Suppressor macrophage treated with lipopolysaccharide for 4 hours (primary cell): Measurements from ENCODE around the gene IQSEC1.

Experiments used
- DNase-seq: peaks from one replicate; pipeline ENCODE4 v3.0.0-alpha.2; 2020

IQSEC1 gene

DNA sequence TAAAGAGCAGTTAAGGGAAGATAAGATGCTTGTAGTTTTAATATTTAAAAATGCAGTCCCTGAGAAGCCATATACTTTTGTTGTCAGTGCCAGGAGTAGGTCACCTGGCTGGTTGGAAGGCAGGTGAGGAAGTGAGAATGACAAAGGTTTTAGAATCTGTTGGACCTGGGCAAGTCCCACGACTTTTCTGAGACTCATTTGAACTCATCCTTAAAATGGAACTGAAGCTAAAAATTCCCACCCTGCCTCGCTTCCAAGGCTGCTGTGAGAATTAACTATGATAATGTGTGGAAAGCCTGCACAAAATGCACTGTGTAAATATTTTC is 77.1 kb downstream of the IQSEC1 start:
- DNase-seq: no peak

- DNase-seq: no peak
Measured at GRCh38 chr3:12995389-12996180, 77.6 kb downstream of the IQSEC1 start.

- peak; percentile 90 for DNase-seq
Measured at GRCh38 chr3:12994607-12995388, 78.4 kb downstream of the IQSEC1 start.

- no peak for DNase-seq
Measured at GRCh38 chr3:12994357-12994606, 78.9 kb downstream of the IQSEC1 start.

DNA sequence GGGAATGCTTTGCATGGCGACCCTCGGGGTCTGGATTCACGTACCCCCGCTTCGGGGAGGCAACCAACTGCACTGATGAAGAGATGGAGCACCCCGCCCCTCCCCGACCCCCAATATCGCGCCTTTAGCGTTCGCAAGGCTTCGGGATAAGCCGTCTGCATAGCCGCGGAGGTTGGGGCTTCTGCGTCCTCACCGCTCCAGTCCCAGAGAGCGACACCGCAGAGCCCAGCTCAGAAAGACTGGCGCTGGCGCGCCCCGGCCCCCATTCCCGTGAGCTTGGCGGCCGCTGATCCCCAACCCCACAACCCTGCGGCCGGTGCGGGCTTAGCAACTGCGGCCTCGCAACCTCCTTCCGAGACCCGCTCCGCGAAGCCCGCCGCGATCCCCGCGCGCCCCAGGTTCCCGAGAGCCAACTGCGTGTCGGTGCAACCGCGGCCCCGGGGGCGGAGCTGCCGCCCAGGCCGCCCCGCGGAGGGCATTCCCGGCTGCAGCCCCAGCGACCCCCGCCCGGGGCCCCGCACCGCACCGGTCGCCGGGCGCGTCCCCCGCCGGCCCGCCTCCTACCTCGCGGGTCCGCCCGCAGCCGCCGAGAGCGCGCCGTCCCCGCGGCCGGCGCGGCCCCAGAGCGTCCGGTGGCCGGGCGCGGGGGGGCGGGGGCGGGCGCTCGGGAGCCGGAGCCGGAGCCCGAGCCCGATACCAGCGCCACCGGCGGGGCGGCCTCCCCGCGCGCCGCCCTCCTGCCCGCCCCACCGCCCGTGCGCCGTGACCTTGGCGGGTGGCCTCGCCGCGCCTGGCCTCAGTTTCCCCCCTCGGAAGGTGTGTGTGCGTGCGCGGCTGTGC is 79.5 kb downstream of the IQSEC1 start:
- no peak for DNase-seq

DNA sequence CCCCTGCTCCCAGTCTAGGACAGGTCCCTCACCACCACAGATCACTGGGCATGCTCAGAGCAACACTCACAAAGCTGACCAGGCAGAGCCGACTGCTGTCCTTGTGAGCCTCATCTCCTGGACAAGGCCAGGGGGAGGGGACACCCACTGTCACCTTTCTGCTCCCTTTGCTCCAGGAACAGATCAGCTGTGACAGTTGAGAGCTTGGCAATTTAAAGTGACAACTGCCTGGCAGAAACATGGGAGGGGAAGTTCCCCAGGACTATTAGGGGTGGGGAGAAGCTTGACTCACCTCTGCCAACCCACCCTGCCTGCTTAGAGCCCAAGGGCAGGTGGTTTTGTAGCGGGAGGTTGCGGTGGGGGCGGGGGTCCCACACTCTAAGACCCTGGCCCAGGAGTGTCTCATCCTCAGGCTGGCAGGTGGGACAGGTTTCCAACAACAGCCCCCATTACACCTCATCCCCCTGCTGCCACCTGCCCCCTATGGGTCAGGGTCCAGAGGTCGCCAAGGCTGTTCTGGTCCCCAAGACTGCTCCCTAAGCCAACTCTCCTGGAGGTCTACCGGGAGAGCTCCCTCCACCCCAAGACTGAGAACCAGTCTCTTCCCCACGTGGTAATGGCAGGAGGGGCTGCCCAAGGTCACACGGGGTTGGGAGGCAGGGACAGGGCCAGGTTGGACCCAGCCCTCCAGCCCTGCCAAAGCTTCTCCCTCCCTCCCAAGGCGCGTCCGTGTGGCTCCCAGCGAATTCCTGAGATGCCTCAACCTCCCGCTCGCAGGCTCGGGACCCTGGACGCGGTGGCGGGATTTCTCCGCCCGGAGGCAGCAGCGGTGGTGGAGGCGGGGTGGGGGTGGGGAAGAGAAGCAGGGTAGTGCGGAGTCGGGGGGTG is 80.4 kb downstream of the IQSEC1 start:
- no peak for DNase-seq

DNA sequence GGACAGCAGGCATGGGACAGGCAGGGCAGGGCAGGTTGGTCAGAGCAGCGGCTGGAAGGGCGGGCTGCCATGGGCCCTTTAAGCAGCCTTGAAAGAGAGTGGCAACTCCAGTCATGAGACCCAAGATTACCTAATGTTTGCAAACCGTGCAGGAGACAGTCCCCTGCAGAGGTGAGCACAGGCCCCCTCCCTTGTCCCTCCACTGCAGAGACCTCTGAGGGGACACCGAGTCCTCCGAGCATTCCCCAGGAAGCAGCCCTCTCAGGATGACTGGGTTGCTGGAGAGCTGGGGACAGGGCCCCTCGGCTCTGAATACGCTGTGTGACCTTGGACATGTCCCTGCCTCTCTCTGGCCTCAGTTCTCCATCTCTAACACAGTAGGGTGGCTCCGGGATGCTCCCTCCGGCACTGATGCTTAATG is 81.4 kb downstream of the IQSEC1 start:
- no peak for DNase-seq

GRCh38 chr3:12991481-12991837 is 81.8 kb downstream of the IQSEC1 start:
- DNase-seq: no peak

- peak; percentile 33 for DNase-seq
Measured at GRCh38 chr3:12990781-12991480, 82.3 kb downstream of the IQSEC1 start.

DNA sequence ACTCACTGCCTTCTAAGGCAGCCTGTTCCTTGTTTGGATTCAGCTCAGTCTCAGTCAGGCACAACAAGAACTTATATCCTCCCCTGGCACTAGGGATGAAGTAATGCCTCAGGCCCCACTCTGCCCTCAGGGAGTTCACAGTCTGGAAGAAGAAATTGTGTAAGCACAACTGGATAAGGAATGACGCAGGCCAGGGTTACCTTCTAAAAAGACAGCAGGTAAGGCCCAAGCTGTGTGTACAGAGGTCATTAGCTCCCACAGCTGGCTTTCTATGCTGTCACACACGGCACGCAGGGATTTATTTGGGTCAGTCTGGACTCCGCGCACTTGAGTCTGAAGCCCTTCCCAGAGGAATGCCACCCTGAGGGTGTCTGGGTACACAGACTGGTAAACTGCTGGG is 82.9 kb downstream of the IQSEC1 start:
- no peak for DNase-seq

- DNase-seq: no peak
Measured at GRCh38 chr3:12988728-12989454, 84.3 kb downstream of the IQSEC1 start.

DNA sequence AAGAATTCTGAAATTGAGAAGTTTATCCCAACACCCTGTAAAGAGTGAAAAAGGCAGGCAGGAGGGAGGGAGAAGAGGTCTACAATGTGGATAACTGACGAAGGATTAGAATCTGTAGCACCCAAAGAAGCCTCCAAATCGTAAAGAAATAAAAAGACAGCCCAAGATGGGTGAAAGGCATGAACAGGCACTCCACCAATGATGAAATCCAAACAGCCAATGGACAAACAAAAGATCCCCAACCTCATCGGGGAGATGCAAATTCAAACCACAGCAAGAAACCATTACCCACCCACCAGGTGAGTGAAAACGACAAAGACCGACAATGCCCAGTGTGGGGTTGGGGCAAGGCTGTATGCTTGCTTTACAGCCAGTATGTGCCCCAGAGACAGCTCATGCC is 85.6 kb downstream of the IQSEC1 start:
- DNase-seq: no peak

GRCh38 chr3:12986986-12987385 is 86.2 kb downstream of the IQSEC1 start:
- DNase-seq: no peak

GRCh38 chr3:12986521-12986920 is 86.7 kb downstream of the IQSEC1 start:
- DNase-seq: no peak

GRCh38 chr3:12986031-12986430 is 87.2 kb downstream of the IQSEC1 start:
- no peak for DNase-seq

DNA sequence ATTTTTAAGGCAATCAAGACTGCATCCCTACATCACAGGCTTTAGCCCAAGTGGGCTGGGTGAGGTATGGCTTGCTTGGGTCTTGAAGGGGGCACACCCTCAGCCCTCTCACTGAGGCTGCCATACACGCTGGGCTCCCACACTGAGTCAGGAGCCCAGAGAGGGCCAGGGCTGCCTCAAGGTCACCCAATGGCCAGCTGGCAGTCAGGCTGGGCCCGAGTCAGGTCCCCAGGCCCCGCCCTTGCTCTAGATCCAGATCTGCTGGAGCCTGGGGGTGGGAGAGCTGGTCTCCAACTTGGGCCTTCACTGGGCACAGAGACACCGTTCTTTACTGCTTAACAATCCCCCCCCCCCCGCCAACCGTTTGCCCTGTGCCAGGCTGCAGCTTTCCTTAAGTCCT is 88.1 kb downstream of the IQSEC1 start:
- no peak for DNase-seq

DNA sequence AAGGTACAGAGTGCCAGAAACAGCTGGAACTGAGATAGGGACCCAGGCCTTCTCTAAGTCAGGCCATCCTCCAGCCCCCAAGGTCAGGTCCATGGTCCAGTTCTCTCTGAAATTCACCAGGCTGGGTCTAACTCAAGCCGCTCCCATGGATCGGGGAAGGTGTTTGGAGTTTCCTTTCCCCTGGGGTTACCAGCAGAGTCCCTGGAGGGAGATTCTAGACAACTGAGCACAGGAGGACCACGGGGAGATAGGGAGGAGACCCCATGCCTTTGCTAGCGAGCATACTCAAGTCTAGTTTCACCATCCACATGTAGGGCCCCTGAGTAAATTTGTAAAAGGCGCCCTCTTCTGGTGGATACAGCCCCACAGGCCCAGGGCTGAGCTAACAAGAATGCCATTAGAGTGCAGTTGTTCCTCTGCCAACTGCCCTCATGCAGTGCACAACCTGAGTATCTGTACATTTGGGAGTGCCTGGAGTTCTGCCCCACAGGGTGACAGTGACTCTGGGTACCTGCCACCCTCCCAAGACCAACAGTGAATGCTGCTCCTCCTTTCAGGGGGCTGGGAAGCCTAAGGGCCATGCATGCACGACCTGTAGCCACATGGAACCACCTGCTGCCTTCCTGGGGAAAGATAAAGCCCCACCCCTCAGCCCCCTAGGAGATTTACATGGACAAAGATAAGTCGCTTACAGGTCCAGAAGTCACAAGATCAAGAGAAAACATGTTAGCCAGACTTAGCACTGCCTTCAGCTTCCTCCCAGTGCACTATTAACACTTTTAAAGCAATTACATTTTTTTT is 89.0 kb downstream of the IQSEC1 start:
- DNase-seq: peak; percentile 70

DNA sequence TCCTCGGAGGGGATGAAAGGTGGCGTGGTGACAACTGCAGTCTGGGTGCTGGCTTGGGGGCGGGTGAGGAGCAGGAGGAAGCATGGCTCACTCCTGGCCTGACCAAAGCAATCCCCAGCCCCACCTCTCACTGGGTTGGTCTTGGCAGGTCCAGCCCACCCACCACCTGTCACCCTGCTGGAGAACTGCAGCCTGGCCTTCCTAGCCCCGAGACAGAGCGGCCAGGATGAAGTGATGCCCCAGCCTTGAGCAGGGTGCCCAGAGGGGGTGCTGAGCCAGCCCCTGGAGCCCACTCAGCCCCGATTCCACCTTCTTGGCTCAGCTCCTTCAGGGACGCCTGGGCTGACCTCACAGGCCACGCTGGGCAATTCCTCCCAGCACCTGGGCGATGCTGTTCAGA is 89.9 kb downstream of the IQSEC1 start:
- DNase-seq: no peak

DNA sequence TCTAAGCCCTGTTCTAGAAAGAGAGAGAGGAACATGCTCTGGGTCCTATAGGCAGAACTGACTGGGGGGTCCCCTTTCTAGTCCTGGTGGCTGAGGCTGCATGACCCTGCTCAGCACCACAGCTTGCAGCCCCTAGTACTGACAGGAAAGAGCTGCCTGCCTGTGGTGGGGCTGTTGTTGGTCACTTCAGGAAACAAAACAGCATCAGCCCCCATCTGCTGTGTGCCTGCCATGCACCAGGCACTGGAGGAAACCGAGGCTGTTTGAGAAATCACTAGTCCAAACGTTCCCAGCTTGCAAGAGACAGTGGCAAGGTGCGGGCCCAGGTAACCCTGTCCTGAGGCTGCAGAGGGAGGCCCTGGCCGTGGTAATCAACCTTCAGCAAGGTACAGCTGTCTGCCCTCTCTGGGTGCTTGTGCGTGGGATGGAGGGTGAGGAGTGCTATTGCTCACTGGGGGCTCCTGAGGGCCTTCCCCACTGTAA is 90.6 kb downstream of the IQSEC1 start:
- DNase-seq: no peak
